Psoas muscle (tissue), 8 donors: Measurements from ENCODE around the gene SETD1A. TPM values are rescaled to one million over a fixed set of nuclear protein-coding genes. Genes with fewer than 3 reads are reported as not detected.
A peak's percentile ranks its signal among the peaks of the same experiment; 100 is the strongest.

Source experiments
- ATAC-seq, 4 donors: fragments of 200-7000 bp; cut with Tn5 transposase; one replicate each; pipeline ENCODE4 v1.9.1; 2020; ENCODE audit warnings: moderate library complexity in 3 of 4, mild to moderate bottlenecking in 2 of 4
- DNase-seq, 2 donors: peaks; one replicate each; pipeline ENCODE4 v3.0.0-alpha.2; 2020
- H3K27ac ChIP-seq: fragments of 200-600 bp; one replicate; pipeline ENCODE4 v1.8.0; 2022
- H3K27me3 ChIP-seq, 3 donors: fragments of 200-600 bp in 1 of 3; one replicate each; pipeline versions ENCODE4 v1.6.1 to v1.8.0; 2013 to 2022; ENCODE audit warnings: low read length in 2 of 3, mild to moderate bottlenecking in 2 of 3, moderate library complexity in 1 of 3; ENCODE audit not compliant: insufficient read depth in 3 of 3
- H3K36me3 ChIP-seq, 2 donors: fragments of 200-600 bp in 1 of 2; one replicate each; pipeline versions ENCODE4 v1.6.1 to v1.8.0; 2013 to 2022; ENCODE audit warnings: low read depth in 1 of 2, mild to moderate bottlenecking in 1 of 2, moderate library complexity in 1 of 2; ENCODE audit not compliant: insufficient read depth in 1 of 2
- H3K4me1 ChIP-seq: fragments of 200-600 bp; one replicate; pipeline ENCODE4 v1.8.0; 2022
- H3K4me3 ChIP-seq: fragments of 200-600 bp; one replicate; pipeline ENCODE4 v1.8.0; 2022; ENCODE audit warnings: mild to moderate bottlenecking
- H3K9me3 ChIP-seq: fragments of 200-600 bp; one replicate; pipeline ENCODE4 v1.8.0; 2022
- WGBS, 3 donors: extraction: QIAGEN DNeasy Blood & Tissue Kit; methylation state at CpG; one replicate each; pipeline versions ENCODE4 v1.1.6 to v1.1.7; 2013; 5-methylcytosine and 5-hydroxymethylcytosine counted together
- intact Hi-C, 2 donors: fragments of 100-400 bp; cut with DNase I; formaldehyde crosslinking; loops; one replicate each; pipeline versions ENCODE4 v1.11.0 to v1.14.2; 2022
- polyA plus RNA-seq, 3 donors: library from polyadenylated mRNA; stranded (reverse); fragments of 200-250 nt; gene quantifications; one replicate each; pipeline ENCODE4 v1.2.3, GENCODE V29; 2013
- total RNA-seq, 4 donors: library from RNA; stranded (reverse); fragmentation: NEBNext Ultra II Directional in 2 of 4; extraction: Animal tissue kit (Norgen Biotek cat#: 25700) in 2 of 4; gene quantifications; one replicate each; pipeline versions ENCODE4 v1.2.1 to v1.2.4, GENCODE V29; 2021 to 2023
- TF ChIP-seq, protein P1 (sequence below): fragments of 200-600 bp; IDR thresholded peaks from one replicate; pipeline ENCODE4 v1.8.0; 2022; ENCODE audit warnings: antibody characterized with exemption
- donor health status: healthy with polysubstance abuse.
- donor health status: DM: no; HTN: no; CAD: no; lungs with moderate emphysema.
- donor health status: Bipolar disorder and iron deficiency.
- donor health status: healthy.
- donor health status: DM: yes; HTN: yes; CAD: no.
- donor health status: DM: no; HTN: no; CAD: no.
- donor health status: DM: no; HTN: no; CAD: no.
- donor health status: DM: yes; HTN: yes; CAD: no.

The SETD1A gene
- total and polyA plus RNA-seq, 7 donors: 7.9 to 19.0 (median 14.9) TPM

DNA sequence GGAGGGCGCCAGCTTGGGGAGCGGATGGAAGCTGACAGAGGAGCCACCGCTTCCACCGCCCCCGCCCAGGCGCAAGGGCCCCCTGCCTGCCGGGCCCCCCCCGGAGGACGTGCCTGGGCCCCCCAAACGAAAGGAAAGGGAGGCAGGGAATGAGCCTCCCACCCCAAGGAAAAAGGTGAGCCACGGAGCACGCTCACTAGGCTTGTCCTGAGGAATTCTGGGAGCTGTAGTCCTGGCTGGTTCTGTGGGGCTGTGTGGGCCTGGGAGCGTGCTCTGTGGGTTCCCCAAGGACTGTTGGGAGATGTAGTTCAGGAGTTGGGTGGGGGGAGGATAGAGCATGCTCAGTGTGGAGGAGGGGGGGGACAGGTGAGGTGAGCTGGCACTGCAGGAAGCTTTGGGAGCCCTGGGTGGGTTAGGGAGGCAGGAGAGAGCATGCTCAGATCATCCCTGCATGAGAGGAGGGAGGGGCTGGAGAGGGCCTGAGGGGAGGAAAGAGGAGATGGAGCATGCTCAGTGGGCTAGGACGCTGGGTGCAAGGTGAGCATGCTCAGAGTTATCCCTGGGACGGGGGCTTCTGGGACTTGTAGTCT is 29.7 kb upstream of the SETD1A start:
- H3K36me3 ChIP-seq: peaks cover 5 to 30% of the 10 kb centered on the region in 2 donors
- H3K9me3 ChIP-seq: no peaks in the 10 kb centered on the region
- no peaks in the 10 kb centered on the region for H3K27me3 ChIP-seq
- no peak overlapping the region for H3K27ac ChIP-seq
- H3K4me1 ChIP-seq: no peaks in the 10 kb centered on the region
- 52 to 68% (median 61%) methylated on average over 15 of the region's 15 CpGs for WGBS, 3 donors
- H3K4me3 ChIP-seq: no peak overlapping the region
- intact Hi-C loops: no loop called here
- TF ChIP-seq, protein P1, sequence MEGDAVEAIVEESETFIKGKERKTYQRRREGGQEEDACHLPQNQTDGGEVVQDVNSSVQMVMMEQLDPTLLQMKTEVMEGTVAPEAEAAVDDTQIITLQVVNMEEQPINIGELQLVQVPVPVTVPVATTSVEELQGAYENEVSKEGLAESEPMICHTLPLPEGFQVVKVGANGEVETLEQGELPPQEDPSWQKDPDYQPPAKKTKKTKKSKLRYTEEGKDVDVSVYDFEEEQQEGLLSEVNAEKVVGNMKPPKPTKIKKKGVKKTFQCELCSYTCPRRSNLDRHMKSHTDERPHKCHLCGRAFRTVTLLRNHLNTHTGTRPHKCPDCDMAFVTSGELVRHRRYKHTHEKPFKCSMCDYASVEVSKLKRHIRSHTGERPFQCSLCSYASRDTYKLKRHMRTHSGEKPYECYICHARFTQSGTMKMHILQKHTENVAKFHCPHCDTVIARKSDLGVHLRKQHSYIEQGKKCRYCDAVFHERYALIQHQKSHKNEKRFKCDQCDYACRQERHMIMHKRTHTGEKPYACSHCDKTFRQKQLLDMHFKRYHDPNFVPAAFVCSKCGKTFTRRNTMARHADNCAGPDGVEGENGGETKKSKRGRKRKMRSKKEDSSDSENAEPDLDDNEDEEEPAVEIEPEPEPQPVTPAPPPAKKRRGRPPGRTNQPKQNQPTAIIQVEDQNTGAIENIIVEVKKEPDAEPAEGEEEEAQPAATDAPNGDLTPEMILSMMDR: no peak
- DNase-seq (peak in 1 of 2 donors; percentile 69), ATAC-seq (peak; percentile 16 to 43 (median 27))

DNA sequence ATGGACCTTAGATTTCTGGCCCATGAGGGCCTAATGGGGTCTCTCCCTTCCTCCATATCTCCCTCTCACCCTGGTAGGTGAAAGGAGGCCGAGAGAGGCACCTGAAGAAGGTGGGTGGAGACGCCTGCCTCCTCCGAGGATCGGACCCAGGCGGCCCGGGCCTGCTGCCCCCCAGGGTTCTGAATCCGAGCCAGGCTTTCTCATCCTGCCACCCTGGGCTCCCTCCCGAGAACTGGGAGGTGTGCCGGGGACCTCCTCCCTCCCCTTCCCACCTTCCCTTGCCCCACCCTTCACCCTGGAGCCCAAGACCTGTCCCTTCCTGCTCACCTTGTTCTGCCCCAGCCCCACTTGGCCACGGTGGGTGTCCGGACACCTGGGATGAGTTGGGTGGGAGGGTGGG is 29.2 kb upstream of the SETD1A start:
- Histone ChIP-seq H3K4me3 (no peak overlapping the region), H3K36me3 (peaks cover 5 to 35% of the 10 kb centered on the region in 2 donors), H3K27me3 (no peaks in the 10 kb centered on the region), H3K27ac (no peak overlapping the region), H3K9me3 (no peaks in the 10 kb centered on the region), H3K4me1 (no peaks in the 10 kb centered on the region)
- TF ChIP-seq, protein P1: no peak
- DNase-seq: no peak
- WGBS, 3 donors: 83 to 85% (median 84%) methylated on average over 7 to 11 of the region's 11 CpGs
- no peak for ATAC-seq
- intact Hi-C loops: no loop called here

DNA sequence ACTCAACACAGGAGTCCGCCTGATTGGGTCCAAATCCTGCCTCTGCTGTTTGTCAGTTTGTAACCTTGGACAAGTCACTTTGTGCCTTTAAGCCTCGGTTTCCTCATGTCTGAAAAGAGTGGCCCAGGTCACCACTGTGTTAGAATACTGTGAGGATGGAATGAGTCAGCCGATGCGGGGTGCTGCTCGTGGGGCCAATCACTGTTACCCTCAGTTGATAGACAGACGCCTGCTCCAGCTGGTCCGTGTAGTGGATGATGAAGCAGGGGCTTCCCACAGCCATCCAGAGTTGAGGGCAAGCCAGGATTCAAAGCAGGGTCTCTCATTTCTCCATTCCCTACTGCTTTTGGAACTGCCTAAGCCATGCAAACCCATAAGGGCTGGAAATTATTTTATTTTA is 28.4 kb upstream of the SETD1A start:
- TF ChIP-seq, protein P1: no peak
- WGBS, 3 donors: 78 to 87% (median 79%) methylated on average over 7 of the region's 7 CpGs
- DNase-seq (no peak), ATAC-seq (no peak)
- intact Hi-C loops: no loop called here
- no peaks in the 10 kb centered on the region for H3K4me1 ChIP-seq
- peaks cover 5 to 38% of the 10 kb centered on the region in 2 donors for H3K36me3 ChIP-seq
- H3K27me3 ChIP-seq: no peaks in the 10 kb centered on the region
- no peaks in the 10 kb centered on the region for H3K9me3 ChIP-seq
- no peak overlapping the region for H3K27ac ChIP-seq
- H3K4me3 ChIP-seq: no peak overlapping the region

DNA sequence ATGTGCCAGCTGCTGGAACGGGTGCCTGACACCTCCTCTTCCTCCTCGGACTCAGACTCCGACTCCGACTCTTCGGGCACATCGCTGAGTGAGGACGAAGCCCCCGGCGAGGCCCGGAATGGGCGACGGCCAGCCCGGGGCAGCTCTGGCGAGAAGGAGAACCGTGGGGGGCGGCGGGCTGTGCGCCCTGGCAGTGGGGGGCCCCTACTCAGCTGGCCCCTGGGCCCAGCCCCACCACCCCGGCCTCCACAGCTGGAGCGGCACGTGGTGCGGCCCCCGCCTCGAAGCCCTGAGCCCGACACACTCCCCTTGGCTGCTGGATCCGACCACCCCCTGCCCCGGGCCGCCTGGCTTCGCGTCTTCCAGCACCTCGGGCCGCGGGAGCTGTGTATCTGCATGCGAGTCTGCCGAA is 27.4 kb upstream of the SETD1A start:
- Histone ChIP-seq H3K9me3 (no peaks in the 10 kb centered on the region), H3K4me1 (no peaks in the 10 kb centered on the region), H3K4me3 (no peak overlapping the region), H3K27me3 (no peaks in the 10 kb centered on the region), H3K27ac (no peak overlapping the region), H3K36me3 (peaks cover 5 to 38% of the 10 kb centered on the region in 2 donors)
- DNase-seq (no peak), ATAC-seq (no peak)
- intact Hi-C loops: no loop called here
- TF ChIP-seq, protein P1: no peak
- WGBS, 3 donors: 89 to 90% (median 89%) methylated on average over 28 to 35 of the region's 35 CpGs
